NCI-H146 (cell line): ENCODE data around the gene PLCB4.
A peak's percentile ranks its signal among the peaks of the same experiment; 100 is the strongest.

Experiments
- DNase-seq: peaks from one replicate; lab custom pipeline; 2025; lab: John Stamatoyannopoulos, UW

The PLCB4 gene

DNA sequence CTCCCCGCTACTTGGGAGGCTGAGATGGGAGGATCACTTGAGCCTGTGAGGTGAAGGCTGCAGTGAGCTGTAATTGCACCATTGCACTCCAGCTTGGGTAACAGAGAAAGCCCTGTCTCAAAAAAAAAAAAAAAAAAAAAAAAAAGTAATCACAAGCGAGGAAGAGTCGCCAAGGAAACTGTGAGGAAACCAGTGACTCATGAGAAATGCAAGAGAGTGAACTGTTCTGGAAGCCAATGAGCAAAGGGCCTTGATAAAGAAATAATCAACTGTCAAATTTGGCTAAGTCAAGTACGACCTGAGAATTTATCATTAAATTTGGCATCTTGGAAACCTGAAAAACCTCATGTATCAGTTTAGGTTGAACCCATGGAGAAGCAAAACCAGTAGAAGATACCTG lies 429.4 kb downstream of the PLCB4 start:
- DNase-seq: no peak

DNA sequence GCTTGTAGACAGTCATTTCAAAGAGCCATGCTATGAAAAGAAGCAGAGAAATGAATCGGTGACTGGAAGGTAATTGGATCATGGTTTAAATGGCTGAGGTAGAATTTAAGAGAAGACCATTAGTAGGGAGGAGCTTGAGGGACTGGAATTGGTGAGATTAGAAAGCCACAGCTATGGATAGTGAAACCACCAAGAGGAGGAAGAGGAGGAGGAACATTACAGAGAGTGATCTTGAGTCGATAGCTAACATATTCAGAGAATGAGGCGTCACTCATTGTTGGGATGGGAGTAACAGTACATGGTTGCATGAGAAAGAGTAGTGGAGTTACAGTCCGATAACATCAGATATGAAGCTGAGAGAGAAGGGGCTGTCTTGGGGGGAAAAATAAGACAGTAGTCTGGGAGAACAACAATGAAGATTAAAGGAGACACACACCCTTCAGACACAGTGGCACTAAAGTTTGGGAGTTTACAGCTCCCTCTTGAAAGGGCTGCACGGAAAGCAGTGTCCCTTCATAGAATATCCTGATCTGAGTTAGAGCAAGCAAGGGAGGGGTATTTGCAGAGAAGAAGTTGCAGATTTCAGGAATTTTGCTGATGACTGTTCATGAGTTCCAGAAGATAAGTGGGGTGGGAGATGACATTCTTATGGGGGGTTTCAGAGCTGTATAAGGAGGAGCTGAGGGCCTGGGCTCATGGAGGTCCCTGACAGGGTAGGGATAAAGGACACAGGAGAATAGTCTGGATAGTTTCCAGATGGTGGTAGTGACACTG lies 430.4 kb downstream of the PLCB4 start:
- no peak for DNase-seq

- no peak for DNase-seq
Measured at GRCh38 chr20:9500121-9500520, 431.2 kb downstream of the PLCB4 start.

DNA sequence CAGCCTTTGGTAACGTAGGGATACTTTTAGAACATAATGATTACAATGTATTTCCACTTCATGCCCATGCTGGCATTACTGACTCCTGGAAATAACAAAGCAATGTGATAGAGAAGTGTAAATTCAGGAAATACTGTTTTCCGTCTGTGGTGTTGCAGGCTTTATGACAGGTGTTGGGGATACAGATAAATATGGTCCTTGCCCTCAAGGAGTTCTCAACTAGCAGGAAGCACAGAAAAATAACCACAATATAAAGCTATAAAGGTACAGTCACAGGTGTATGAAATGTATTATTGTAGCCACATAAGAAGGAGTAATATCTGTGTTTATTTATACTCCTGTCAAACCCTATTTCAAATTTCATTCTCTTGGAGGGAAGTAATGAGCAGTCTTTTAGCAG lies 432.6 kb downstream of the PLCB4 start:
- no peak for DNase-seq

DNA sequence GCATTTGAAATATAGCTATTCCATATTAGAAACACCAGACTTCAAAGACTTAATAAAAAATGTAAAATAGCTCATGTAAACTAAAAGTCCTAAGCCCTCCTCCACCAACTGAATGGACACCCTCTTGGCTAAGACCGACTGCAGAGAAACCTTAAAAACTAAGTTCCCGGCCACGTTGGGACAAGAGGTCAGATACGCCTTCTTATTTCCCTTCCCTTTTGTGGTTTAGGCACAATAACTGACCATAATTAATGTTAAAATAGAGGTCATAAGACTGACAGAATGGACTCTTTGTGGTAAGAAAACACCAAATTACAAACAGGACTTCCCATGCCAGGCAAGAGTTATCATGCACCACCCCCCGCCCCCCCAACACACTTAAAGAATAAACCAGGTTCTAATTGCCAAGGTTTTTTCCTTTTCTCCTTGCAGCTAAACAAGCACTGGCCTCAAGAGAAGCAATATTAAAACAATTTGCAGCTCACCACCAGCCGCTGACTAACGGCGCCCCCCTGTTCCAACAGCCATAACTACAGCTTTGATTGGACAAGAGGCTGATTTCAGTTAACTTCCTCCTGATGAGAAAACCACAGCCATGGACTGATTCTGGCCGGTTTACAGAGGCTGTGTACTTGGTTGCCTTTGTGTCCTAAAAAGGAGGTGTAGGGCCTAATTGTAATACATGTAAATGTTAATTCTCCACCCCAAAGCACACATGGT lies 434.8 kb downstream of the PLCB4 start:
- no peak for DNase-seq

DNA sequence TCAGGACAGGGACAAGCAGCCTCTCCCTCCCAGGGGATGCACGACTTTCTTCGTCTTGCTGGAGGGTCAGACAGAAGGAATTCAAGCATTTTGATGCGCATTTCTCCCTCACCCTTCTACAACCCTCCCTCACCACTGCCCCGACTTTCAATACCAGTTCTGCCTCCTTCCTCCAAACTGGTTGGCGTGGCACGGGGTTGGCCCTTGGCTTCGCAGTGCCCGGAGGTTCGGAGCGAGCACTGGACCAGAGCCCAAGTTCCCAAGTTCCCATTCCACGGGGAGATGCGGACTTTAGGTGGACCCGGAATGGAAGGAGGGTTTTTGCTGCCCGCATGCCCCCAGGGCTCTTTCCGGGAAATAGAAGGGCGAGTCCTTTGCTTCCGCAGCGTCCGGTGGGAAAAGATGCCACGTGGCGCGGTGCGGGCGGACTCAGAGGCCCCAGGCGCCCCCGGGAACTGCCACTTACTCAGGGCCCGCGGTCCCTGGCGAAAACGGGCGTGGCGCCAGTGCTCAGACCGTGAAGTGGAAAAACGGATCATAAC lies 437.5 kb downstream of the PLCB4 start:
- no peak for DNase-seq

DNA sequence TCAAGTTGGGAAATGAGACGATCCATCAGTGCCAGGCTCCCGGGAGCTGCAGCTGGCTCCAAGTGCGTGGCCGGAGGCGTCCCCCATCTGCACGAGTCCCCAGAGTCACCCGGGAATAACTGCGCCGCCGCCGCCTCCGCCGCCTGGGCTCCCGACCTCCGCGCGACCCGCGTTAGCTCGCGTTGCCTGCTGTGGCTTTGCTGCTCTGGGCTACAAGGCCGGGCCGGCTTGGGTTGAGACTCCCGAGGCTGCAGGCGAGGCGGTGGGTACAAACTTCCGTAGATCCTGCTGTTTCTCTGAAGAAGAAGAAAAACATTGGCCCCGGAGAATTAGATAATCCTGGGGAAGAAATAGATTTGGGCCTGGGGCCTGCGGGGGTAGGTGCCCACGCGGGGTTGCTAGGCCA lies 438.1 kb downstream of the PLCB4 start:
- DNase-seq: no peak

- no peak for DNase-seq
Measured at GRCh38 chr20:9507544-9508239, 438.8 kb downstream of the PLCB4 start.

DNA sequence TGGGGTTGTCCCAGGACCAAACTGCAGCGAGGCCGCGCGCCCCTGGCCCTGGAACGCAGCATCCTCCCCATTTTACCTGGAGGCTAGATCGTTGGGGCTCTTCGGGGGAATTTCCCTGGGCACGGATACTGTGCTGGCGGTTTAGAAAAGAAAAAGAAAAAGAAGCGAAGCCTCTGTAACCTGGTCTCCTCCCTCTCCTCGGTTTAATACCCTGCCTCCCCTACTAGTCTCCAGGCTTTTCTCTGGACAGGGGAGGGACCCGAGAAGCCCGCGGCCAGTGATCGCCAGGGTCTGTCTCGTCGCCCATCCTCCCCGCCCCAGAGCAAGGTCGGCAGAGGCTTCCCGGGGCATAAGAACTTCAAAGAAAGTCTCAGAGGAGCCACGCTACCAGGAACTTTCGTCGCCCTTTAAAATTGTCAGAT lies 439.4 kb downstream of the PLCB4 start:
- no peak for DNase-seq

- no peak for DNase-seq
Measured at GRCh38 chr20:9508696-9509178, 439.9 kb downstream of the PLCB4 start.

DNA sequence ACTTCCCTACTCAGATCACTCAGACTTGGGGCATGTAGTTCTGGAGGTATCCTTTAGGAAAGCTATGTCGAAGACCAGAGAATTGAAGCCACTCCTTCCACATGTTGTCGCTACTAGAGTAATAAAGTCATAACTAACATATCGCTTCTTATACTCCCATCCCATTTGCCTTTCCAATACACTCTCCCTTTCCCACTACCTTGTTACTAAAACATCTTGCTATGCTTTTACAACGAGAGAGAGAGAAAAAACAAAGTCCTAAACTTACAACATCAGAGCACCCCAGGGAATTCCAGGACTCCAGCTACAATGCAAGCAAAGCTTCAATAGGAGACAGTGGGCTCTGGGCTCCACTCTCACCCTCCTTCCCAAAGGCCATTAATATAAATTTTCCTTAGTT lies 440.4 kb downstream of the PLCB4 start:
- no peak for DNase-seq

DNA sequence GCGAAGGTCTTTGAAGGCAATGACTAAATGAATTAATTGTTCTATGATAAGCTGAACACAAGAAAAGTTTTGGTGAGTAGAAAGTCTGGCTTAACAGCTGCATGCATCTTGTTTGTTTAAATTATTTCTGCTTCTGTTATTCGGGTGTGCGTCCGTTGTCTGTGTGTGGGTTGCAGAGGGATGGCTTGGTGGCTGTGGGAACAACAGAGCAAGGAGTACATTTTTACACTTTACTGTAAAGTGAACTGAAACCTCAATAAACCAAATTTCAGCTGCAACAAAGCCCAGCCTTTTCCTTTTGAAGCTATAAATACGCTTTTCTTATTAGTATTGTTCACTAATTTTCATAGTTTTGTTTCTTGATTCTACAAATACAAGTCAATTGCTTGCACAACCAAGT lies 442.0 kb downstream of the PLCB4 start:
- no peak for DNase-seq

DNA sequence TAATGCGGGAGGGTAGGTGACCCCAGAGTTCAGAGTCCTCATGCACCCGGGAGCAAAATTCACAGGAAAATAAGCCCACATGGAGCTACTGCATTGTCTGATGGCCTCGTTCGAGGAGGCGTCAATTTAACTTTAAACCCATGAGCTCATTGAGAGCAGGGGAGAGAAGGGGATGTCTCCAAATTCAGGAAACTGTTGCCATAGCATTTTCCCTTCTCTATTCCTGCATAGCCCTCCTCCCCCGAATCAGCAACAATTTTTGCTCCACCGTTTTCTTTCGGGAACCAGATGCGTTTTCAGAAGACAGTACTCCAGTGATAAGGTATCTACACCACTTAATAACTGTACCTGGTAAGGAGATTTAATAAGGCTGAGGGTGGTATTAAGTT lies 445.2 kb downstream of the PLCB4 start:
- peak; percentile 45 for DNase-seq

DNA sequence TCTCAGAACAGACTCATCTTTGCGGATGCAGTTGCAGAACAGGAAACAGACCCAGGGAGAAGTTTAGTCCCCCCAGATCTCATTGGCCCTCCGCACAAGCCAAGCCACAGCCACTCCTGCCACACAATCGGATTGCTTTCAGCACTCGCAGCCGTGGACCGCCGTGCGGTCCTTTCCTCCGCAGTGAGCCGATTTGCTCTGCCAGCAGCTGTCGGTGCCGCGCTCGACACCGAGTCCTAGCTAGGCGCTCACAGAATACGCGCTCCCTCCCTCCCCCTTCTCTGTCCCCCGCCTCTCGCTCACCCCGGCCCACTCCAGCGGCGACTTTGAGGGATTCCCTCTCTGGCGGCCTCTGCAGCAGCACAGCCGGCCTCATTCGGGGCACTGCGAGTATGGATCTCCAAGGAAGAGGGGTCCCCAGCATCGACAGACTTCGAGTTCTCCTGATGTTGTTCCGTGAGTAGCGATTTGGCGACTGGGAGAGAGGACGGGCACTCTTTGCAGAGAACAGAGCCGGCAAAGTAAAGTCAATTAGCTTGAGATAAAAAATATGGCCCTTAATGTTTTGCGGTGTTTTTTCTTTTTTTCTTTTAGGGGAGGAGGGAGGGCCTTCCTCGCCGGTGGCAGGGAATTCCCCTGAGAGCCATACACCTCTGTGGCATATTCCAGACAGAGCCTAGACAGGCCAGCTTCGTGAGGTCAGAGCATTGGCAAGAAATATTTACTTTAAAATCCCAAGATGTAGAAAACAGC lies 445.8 kb downstream of the PLCB4 start, which contains the start of gene LAMP5:
Gene LAMP5 (plus strand): TSS at position 130 of the 753 bp plus-strand sequence. CDS start 263 bp downstream, at position 393.
- DNase-seq: peak; percentile 78

GRCh38 chr20:9515214-9515585 lies 446.3 kb downstream of the PLCB4 start:
- no peak for DNase-seq

- DNase-seq: no peak
Measured at GRCh38 chr20:9515741-9516233, 446.9 kb downstream of the PLCB4 start.

DNA sequence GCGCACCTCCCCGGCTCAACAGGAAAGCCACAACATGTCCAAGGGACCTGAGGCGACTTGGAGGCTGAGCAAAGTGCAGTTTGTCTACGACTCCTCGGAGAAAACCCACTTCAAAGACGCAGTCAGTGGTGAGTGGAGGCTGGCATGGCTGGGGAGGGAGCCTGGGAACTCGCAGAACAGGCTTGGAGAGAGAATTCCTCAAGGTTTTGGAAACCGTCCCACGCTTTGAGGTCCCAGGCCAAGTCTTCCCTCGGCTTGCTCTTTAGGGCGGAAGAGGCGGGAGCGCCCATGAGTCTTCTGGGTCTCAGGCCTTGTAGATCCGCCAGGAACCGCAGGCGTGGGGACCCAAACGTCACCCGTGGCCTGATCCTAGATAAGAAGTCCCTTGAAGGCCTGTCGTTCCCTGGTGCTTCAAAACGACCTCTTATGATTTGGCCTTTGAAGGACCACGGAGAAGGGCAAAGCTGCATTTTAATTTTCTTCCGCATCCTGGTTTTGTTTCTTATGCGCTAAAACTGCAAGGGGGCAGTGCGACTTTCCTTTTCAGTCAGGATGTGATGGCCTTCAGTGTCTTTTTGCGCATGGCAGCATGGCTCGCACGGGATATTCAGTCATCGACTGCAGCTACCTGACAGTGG lies 447.5 kb downstream of the PLCB4 start:
- no peak for DNase-seq

GRCh38 chr20:9517297-9518162 lies 448.6 kb downstream of the PLCB4 start:
- DNase-seq: peak; percentile 20

GRCh38 chr20:9518576-9519175 lies 449.8 kb downstream of the PLCB4 start:
- peak; percentile 94 for DNase-seq

DNA sequence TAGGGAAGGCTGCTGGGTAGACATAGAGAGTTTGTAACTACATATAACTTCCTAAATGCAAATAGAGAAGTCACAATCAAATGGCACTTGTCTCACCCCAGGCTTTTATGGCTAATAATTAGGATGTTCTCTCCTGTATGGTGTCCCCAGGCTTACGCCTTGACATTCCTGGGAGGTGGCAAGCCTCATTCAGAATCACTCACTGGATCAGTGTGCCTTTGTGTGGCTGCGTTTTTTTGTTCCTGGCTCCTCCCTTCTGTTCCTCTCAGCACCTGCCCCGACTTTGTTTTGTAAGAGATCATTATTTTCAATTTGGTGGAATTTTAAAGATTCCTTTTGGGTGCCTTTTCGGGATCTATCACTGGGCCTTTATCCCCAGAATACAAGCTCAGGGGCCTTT lies 451.2 kb downstream of the PLCB4 start:
- DNase-seq: peak; percentile 62
